CD4-positive, alpha-beta T cell treated with Interferon alpha-2 for 1 hour (primary cell): Measurements from ENCODE around the gene DLG5.
A peak's percentile ranks its signal among the peaks of the same experiment; 100 is the strongest.

ENCODE experiments used
- DNase-seq, 2 donors: peaks; one replicate each; pipeline ENCODE4 v3.0.0-alpha.2; 2020 to 2022

DLG5 gene

DNA sequence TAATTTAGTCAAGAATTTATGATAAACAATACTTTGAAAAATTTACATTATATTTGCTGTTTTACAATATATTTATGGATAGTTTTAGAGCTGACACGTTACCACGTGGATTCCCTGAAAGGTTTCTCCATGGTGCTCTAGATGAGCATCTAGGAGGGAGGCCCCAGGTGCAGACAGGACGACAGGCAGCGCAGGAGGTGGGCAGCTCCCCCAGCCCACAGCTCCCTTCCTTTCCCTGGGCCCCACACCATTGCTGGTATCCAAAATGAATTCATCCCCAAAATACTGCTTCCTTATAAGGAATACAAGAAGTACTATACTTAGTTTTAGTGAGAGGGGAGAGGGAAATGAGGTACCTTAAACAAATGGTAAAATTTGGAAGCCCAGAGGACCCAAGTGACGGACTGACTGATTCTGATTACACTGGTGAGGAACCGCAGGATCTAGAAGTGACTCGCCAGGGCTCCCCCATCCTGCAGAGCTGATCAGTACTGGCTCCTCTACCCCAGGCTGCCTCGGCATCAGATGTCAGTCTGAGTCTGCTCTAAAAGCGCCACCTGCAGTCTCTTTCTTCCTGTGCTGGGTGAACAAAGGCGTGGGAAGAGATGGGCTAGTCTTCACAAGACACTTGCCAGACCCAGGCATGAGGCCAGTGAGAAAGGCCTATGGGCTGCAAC is 89.2 kb downstream of the DLG5 start:
- DNase-seq: peak; percentile 62 to 78

GRCh38 chr10:77836299-77836820 is 90.2 kb downstream of the DLG5 start:
- peak; percentile 82 to 86 for DNase-seq

GRCh38 chr10:77835669-77836086 is 90.9 kb downstream of the DLG5 start:
- DNase-seq: no peak

DNA sequence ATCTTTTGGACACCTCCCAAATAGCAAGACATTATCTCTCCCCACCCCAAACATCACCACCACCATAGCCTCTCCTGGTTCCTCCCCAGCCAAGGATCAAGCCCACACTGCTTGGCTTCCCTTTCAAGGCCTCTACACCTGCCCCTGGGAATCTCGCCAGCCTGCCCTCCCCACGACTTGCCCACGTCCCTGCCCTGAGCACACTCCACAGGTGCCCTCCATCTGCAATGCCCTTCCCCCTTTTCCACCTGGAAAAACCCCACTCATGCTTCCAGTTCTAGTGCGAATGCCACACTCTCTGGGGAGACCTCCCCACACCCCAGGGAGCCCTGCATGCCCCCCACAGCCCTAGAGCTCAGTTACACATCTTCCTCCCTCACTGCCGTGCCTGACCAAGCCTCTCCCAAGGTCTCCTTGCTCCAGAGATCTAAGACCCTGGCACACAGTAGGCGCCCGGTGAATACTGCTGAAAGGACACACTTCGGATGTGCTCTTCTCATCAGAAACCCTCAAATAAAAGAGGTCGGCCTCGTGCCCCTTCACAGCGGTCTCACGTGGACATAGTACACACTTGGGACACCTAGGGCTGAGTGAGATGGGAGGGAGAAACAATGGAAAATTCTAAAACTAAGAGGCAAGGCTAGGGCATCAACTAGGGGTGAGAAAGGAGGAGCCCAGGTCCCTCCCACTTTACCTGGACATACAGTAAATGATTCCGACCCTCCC is 91.4 kb downstream of the DLG5 start:
- no peak for DNase-seq

- DNase-seq: no peak
Measured at GRCh38 chr10:77834540-77834939, 92.0 kb downstream of the DLG5 start.

DNA sequence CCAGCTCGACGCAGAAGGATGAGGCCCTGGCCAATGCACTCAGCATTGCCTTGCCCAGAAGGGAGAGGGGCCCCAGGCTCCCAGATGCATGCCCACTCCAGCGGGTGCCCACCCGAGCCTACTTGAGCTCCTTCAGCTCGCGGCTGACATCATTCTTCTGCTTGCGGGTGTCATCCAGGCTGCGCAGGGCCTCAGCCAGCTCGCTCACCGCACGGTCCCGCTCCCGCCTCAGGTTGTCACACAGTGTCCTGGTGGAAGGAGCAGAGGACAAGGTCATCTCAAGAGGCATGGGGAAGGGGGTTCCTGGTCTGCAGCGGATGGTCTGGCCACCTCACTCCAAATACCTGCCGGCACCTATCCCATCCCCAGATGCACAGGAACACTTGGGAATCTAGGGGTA is 92.8 kb downstream of the DLG5 start:
- no peak for DNase-seq

- DNase-seq: no peak
Measured at GRCh38 chr10:77833225-77833624, 93.3 kb downstream of the DLG5 start.

DNA sequence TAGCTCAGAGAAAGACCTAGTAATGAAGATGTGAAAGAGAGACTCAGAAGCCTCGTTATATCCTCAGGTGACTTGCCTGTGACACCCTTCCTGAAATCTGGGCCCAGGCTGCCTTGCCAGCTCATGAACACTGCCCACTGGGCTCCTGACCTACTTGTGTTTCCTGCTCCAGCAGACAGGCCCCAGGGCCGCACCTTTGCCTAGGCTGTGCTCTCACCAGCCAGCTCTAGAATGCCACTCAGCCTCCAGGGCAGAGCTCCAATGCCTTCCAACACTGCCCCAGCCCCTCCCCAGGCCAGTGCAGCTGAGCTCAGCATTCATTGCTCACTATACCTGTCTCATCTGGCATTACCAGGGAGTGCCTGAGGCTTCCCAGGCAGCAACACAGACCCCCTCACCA is 94.3 kb downstream of the DLG5 start:
- DNase-seq: peak; percentile 31 to 61

- no peak for DNase-seq
Measured at GRCh38 chr10:77829356-77829755, 97.2 kb downstream of the DLG5 start.

DNA sequence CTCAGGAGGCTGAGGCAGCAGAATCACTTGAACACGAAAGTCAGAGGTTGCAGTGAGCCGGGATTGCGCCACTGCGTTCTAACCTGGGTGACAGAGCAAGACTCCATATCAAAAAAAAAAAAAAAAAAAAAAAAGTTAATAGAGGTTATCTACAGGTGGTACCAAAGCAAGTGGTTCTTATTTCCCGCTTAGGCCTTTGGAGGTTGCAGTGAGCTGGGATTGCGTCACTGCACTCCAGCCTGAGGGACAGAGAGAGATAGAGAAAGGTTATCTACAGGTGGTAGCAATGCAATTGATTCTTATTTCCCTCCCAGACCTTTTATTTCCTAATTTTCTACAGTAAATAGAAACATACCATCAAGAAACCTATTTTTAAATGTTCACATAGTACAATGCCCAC is 98.2 kb downstream of the DLG5 start:
- DNase-seq: no peak

- no peak for DNase-seq
Measured at GRCh38 chr10:77827366-77827765, 99.2 kb downstream of the DLG5 start.

DNA sequence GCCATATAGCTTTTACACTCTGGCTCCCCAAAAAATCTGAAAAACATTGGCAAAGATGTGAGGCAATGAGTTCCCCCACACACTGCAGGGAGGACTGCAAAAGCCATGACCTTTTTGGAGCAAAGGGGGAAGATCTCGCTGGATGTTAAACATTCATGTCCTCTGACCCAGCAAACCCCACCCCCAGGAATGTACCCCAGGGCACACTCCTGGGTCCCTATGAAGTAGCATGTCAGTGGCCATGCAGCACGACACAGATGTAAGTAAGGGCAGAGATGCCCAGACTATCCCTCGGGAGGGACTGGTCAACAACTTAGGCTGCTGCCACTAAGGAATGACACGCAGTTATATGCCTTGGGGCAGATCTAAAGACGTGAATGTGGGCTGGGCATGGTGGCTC is 100.6 kb downstream of the DLG5 start:
- DNase-seq: no peak

DNA sequence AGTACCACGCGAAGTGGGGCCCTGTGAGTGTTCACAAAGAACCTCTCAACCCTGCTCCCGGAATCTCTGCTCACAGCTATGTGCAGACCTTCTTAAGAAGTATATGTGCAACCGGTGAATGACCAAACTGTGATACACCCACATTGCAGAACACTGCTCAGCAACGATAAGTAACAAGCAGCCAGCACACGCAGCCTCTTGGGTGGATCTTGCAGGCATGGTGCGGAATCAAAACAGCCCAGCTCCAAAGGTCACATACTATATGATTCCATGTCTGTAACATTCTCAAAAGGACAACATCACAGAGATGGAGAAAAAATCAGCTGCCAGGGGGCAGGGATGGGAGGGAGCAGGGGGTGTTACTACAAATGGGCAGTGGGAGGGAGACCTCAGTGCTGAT is 101.6 kb downstream of the DLG5 start:
- no peak for DNase-seq

- no peak for DNase-seq
Measured at GRCh38 chr10:77823811-77824542, 102.6 kb downstream of the DLG5 start.

DNA sequence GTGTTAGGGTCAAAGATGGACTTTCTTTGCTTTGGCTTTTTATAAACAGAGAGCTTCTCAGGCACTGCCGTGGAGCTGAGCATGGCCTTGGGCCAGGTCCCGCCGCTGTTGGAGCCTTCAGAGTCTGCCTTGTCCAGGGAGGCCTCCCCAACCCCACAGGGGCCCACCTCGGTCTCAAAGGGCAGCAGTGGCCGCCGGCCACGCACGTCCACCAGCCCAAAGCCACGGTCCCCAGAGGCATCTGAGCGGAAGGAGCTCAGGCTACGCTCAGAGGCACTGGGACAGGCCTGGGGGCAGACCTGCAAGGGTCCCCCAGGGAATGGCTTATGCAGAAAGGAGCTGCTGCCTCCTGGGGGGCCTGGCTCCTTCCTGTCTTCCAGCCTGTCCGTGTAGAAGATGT is 105.0 kb downstream of the DLG5 start:
- DNase-seq: no peak

DNA sequence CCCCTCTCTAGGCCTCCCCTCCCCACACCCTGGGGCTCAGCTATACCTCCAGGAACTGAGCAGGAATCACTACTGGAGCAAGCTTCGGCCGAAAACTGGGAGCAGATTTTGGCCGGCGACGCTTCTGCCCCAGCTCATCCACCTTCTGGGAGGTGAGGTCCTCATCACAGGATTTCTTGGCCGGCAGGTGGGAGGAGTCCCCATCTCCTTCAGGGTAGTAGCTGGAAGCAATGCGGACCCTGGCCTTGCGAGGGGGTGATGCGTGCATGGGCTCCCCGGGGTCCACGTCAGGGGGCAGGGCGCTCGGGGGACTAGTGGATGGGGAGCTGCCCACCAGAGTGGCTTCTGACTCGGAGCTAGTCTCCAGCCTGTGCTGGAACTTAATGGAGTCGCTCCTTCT is 105.5 kb downstream of the DLG5 start:
- DNase-seq: no peak

- no peak for DNase-seq
Measured at GRCh38 chr10:77820349-77820748, 106.2 kb downstream of the DLG5 start.

- DNase-seq: no peak
Measured at GRCh38 chr10:77819210-77820112, 107.1 kb downstream of the DLG5 start.

- no peak for DNase-seq
Measured at GRCh38 chr10:77818378-77818777, 108.2 kb downstream of the DLG5 start.

DNA sequence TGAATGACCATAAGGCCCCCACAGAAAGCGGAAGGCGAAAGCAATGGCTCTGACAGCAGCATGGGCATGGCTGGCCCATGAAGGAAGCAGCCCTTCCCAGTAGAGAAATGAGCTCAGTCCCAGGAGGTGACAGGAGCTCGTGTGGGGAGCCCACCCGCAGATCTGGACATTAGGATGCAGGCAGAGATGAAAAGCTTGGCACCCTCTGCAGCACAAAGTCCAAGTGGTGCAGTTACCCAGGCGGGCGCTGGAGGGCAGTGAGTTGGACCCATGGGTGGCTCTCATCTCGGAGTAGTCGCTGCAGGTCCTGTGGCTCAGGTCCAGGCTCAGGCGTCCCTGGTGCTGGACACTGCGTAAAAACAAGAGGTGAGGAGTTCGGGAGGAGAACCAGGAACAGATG is 109.0 kb downstream of the DLG5 start:
- DNase-seq: no peak

DNA sequence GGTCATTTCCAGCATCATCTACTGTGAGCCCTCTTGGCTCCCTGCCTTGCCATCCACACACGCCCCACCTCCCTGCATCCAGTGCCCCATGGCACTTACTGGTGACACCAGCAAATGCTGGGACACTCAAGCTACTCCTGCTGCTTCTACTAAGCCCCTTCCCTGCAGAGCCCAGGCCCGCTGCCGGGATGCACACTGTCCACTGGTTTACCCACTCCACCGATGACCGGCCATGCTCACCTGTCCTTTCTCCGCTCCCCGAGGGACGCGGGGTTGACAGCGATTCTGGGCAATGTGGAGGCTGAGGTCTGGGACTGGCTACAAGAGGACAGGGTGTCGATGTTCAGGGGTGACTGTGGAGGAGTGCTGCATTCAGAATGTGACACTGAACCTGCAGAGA is 110.2 kb downstream of the DLG5 start:
- DNase-seq: no peak

DNA sequence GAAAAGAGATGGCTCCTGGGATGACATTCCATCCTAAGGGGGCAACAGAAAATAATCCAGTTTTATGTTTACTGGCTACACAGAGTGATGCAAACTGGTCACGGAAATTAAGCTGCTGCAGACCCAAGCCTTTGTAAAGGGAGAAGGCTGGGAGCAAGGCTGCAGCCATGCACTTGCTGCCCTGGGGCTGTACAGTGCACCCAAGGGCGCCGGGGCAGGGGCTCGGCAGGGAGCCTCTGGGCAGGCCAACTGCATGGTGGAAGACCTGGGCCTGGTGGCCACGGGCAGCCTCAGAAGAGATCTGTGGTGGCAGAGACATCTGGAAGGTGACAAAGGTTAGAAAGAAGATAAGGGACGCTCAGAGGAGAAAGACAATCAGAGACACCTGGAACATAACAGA is 113.8 kb downstream of the DLG5 start:
- no peak for DNase-seq
